Activated effector memory CD4-positive, alpha-beta T cell treated with Interleukin-2 at 50 U/mL for 16 hours (primary cell): ENCODE measurements around the gene TBX10.
"Not testable (repeated sequence)": the region's sequence is repeated elsewhere in the genome, so short reads cannot be mapped to it uniquely, and the experiment has no call there.

ENCODE experiments used
- DNase-seq: peaks from one replicate; pipeline ENCODE4 v3.0.0-alpha.2; 2020

TBX10 gene

GRCh38 chr11:67630228-67630942 is 9.2 kb downstream of the TBX10 start:
- DNase-seq: peak; percentile 91

- DNase-seq: peak; percentile 82
Measured at GRCh38 chr11:67629386-67630227, 10.0 kb downstream of the TBX10 start, which contains the start of gene NUDT8. TSS of gene NUDT8 (minus strand) at chr11:67629937. CDS start at chr11:67629911, 26 bp downstream.

- DNase-seq: no peak
Measured at GRCh38 chr11:67628710-67629385, 10.7 kb downstream of the TBX10 start.

- no peak for DNase-seq
Measured at GRCh38 chr11:67627812-67628624, 11.5 kb downstream of the TBX10 start.

- DNase-seq: no peak
Measured at GRCh38 chr11:67627441-67627811, 12.1 kb downstream of the TBX10 start.

GRCh38 chr11:67626970-67627369 is 12.6 kb downstream of the TBX10 start:
- no peak for DNase-seq

GRCh38 chr11:67626131-67626833 is 13.3 kb downstream of the TBX10 start:
- DNase-seq: not testable (repeated sequence)

GRCh38 chr11:67623795-67624194 is 15.8 kb downstream of the TBX10 start:
- DNase-seq: not testable (repeated sequence)

GRCh38 chr11:67622905-67623304 is 16.7 kb downstream of the TBX10 start:
- DNase-seq: not testable (repeated sequence)

GRCh38 chr11:67621928-67622327 is 17.6 kb downstream of the TBX10 start:
- DNase-seq: not testable (repeated sequence)

GRCh38 chr11:67620621-67621020 is 18.9 kb downstream of the TBX10 start:
- DNase-seq: not testable (repeated sequence)

- not testable (repeated sequence) for DNase-seq
Measured at GRCh38 chr11:67619683-67620618, 19.6 kb downstream of the TBX10 start.

- DNase-seq: not testable (repeated sequence)
Measured at GRCh38 chr11:67618901-67619659, 20.5 kb downstream of the TBX10 start.

GRCh38 chr11:67617243-67617953 is 22.2 kb downstream of the TBX10 start:
- no peak for DNase-seq

GRCh38 chr11:67616431-67617242 is 22.9 kb downstream of the TBX10 start:
- no peak for DNase-seq

GRCh38 chr11:67615728-67616430 is 23.7 kb downstream of the TBX10 start:
- no peak for DNase-seq
